Osteocyte (in vitro differentiated cells): Measurements from ENCODE around the gene GNB1. TPM values are rescaled to one million over a fixed set of nuclear protein-coding genes. Genes with fewer than 3 reads are reported as not detected.
"Not testable (repeated sequence)": the region's sequence is repeated elsewhere in the genome, so short reads cannot be mapped to it uniquely, and the experiment has no call there.

Source experiments
- DNase-seq: peaks from one replicate; pipeline ENCODE4 v3.0.0; 2021; ENCODE audit warnings: mixed read lengths; ENCODE audit not compliant: unreplicated experiment; ENCODE audit errors: extremely low spot score
- H3K27ac Mint-ChIP-seq: one replicate; pipeline ENCODE4 v1.8.0; 2021; ENCODE audit warnings: mild to moderate bottlenecking, mixed read lengths; ENCODE audit not compliant: unreplicated experiment
- H3K27me3 Mint-ChIP-seq: one replicate; pipeline ENCODE4 v1.8.0; 2021; ENCODE audit warnings: mixed read lengths; ENCODE audit not compliant: unreplicated experiment
- H3K36me3 Mint-ChIP-seq: one replicate; pipeline ENCODE4 v1.8.0; 2021; ENCODE audit warnings: mixed read lengths; ENCODE audit not compliant: unreplicated experiment
- H3K4me1 Mint-ChIP-seq: one replicate; pipeline ENCODE4 v1.8.0; 2021; ENCODE audit warnings: mixed read lengths; ENCODE audit not compliant: unreplicated experiment
- H3K4me3 Mint-ChIP-seq: one replicate; pipeline ENCODE4 v1.8.0; 2021; ENCODE audit warnings: mild to moderate bottlenecking, moderate library complexity, mixed read lengths; ENCODE audit not compliant: unreplicated experiment
- H3K9me3 Mint-ChIP-seq: one replicate; pipeline ENCODE4 v1.8.0; 2021; ENCODE audit warnings: mixed read lengths; ENCODE audit not compliant: unreplicated experiment
- CTCF ChIP-seq: fragments of 200-600 bp; sonication (generic); IDR thresholded peaks from 2 replicates; pipeline ENCODE4 v1.5.0; 2021; ENCODE audit warnings: antibody characterized with exemption, mild to moderate bottlenecking, moderate library complexity
- total RNA-seq: library from RNA; stranded (reverse); gene quantifications from 2 replicates; pipeline ENCODE4 v1.2.1, GENCODE V29; 2021

Gene GNB1
- total RNA-seq, 1 donor from 2014 or later: 407 TPM

GRCh38 chr1:1938276-1938573 is 47.3 kb upstream of the GNB1 start:
- Mint-ChIP-seq H3K27ac (no peak overlapping the region), H3K36me3 (no peaks in the 10 kb centered on the region), H3K4me3 (no peak overlapping the region), H3K9me3 (no peaks in the 10 kb centered on the region), H3K4me1 (no peaks in the 10 kb centered on the region), H3K27me3 (peaks cover 7% of the 10 kb centered on the region)
- no peak for DNase-seq
- TF ChIP-seq CTCF: no peak

GRCh38 chr1:1937549-1938275 is 46.8 kb upstream of the GNB1 start:
- no peaks in the 10 kb centered on the region for H3K36me3 Mint-ChIP-seq
- TF ChIP-seq CTCF: no peak
- no peaks in the 10 kb centered on the region for H3K9me3 Mint-ChIP-seq
- DNase-seq: no peak
- H3K27me3 Mint-ChIP-seq: peaks cover 7% of the 10 kb centered on the region
- no peak overlapping the region for H3K27ac Mint-ChIP-seq
- H3K4me3 Mint-ChIP-seq: no peak overlapping the region
- no peaks in the 10 kb centered on the region for H3K4me1 Mint-ChIP-seq

- no peak for TF ChIP-seq CTCF
- no peaks in the 10 kb centered on the region for H3K36me3 Mint-ChIP-seq
- no peak overlapping the region for H3K4me3 Mint-ChIP-seq
- no peak for DNase-seq
- no peaks in the 10 kb centered on the region for H3K4me1 Mint-ChIP-seq
- H3K9me3 Mint-ChIP-seq: no peaks in the 10 kb centered on the region
- H3K27ac Mint-ChIP-seq: no peak overlapping the region
- H3K27me3 Mint-ChIP-seq: peaks cover 7% of the 10 kb centered on the region
Observed at GRCh38 chr1:1937061-1937460, 46.2 kb upstream of the GNB1 start.

- not testable (repeated sequence) for DNase-seq, H3K27ac Mint-ChIP-seq, H3K9me3 Mint-ChIP-seq, H3K36me3 Mint-ChIP-seq, H3K27me3 Mint-ChIP-seq, H3K4me3 Mint-ChIP-seq, H3K4me1 Mint-ChIP-seq
Observed at GRCh38 chr1:1934848-1935247, 44.0 kb upstream of the GNB1 start.

GRCh38 chr1:1929639-1930545 is 39.0 kb upstream of the GNB1 start:
- Mint-ChIP-seq H3K36me3 (no peaks in the 10 kb centered on the region), H3K4me3 (no peak overlapping the region), H3K9me3 (no peaks in the 10 kb centered on the region), H3K4me1 (no peaks in the 10 kb centered on the region), H3K27me3 (no peaks in the 10 kb centered on the region), H3K27ac (no peak overlapping the region)
- TF ChIP-seq CTCF: no peak
- DNase-seq: no peak
